H1 (cell line): ENCODE results near the gene SLC6A19. TPM values are rescaled to one million over a fixed set of nuclear protein-coding genes. Genes with fewer than 3 reads are reported as not detected.

Experiments
- CTCF ChIA-PET: fragments of 300-600 bp; sonication (Branson Sonifier 250); formaldehyde crosslinking; loops from one replicate; lab custom pipeline; 2021; ENCODE audit not compliant: partially characterized antibody; lab: Charles Lee
- POLR2A ChIA-PET: fragments of 300-600 bp; sonication (Branson Sonifier 250); formaldehyde crosslinking; loops from one replicate; lab custom pipeline; 2021; ENCODE audit warnings: inconsistent platforms; ENCODE audit not compliant: partially characterized antibody; lab: Charles Lee
- DNase-seq, 2 experiments: peaks; one replicate each; pipeline versions ENCODE4 v3.0.0 to v3.0.0-alpha.2; 2010 to 2022; ENCODE audit warnings: low spot score in 2 of 2, low read depth in 1 of 2, mixed read lengths in 1 of 2
- FAIRE-seq: peaks from 2 replicates; lab custom pipeline; 2011; peaks lifted over from hg19 to GRCh38; lab: Jason Lieb, UNC
- H2AFZ ChIP-seq: 2 replicates; pipeline ENCODE4 v1.8.1; 2012; ENCODE audit warnings: low read length, inconsistent platforms
- H2AK5ac ChIP-seq: 2 replicates; pipeline ENCODE4 v1.6.1; 2013; ENCODE audit warnings: low read depth, low read length
- H2BK120ac ChIP-seq: replicated peaks from 2 replicates; pipeline ENCODE3; 2013; ENCODE audit warnings: low read depth, low read length, inconsistent platforms
- H2BK12ac ChIP-seq: 2 replicates; pipeline ENCODE4 v1.6.1; 2013; ENCODE audit warnings: low read depth, low read length
- H2BK15ac ChIP-seq: 2 replicates; pipeline ENCODE4 v1.6.1; 2013; ENCODE audit warnings: low read length
- H2BK20ac ChIP-seq: 2 replicates; pipeline ENCODE4 v1.6.1; 2013; ENCODE audit warnings: low read length
- H2BK5ac ChIP-seq: 2 replicates; pipeline ENCODE4 v1.6.1; 2013; ENCODE audit warnings: low read depth, low read length
- H3K14ac ChIP-seq: 2 replicates; pipeline ENCODE4 v1.6.1; 2013; ENCODE audit warnings: inconsistent platforms; ENCODE audit not compliant: insufficient read length
- H3K18ac ChIP-seq: 2 replicates; pipeline ENCODE4 v1.6.1; 2013; ENCODE audit warnings: low read length; ENCODE audit errors: extremely low read depth
- H3K23ac ChIP-seq: 2 replicates; pipeline ENCODE4 v1.6.1; 2013; ENCODE audit warnings: inconsistent platforms; ENCODE audit not compliant: insufficient read length
- H3K23me2 ChIP-seq: 2 replicates; pipeline ENCODE4 v1.6.1; 2013; ENCODE audit warnings: low read depth, low read length
- H3K27ac ChIP-seq: 2 replicates; pipeline ENCODE4 v1.6.1; 2011; ENCODE audit warnings: low read depth, low read length, inconsistent platforms
- H3K27me3 ChIP-seq, 4 experiments: replicated peaks in 1 of 4; 1 replicate in 1 of 4; 2 replicates in 3 of 4; pipeline versions ENCODE4 v1.6.1 to v1.8.1; 2011 to 2013; ENCODE audit warnings: low read length in 3 of 4, mild to moderate bottlenecking in 3 of 4, inconsistent platforms in 2 of 4, mixed read lengths in 2 of 4, moderate library complexity in 1 of 4; ENCODE audit not compliant: control insufficient read depth in 3 of 4, insufficient read depth in 3 of 4; ENCODE audit errors: extremely low read depth in 1 of 4
- H3K36me3 ChIP-seq, 4 experiments: 2 replicates each; pipeline versions ENCODE4 v1.6.1 to v1.8.1; 2011 to 2013; ENCODE audit warnings: mild to moderate bottlenecking in 4 of 4, low read length in 3 of 4, moderate library complexity in 2 of 4, control low read depth in 1 of 4, inconsistent platforms in 1 of 4; ENCODE audit not compliant: insufficient read depth in 4 of 4, control insufficient read depth in 2 of 4
- H3K4ac ChIP-seq: replicated peaks from 2 replicates; pipeline ENCODE3; 2013; ENCODE audit warnings: low read length, low read depth, mixed read lengths, inconsistent platforms; ENCODE audit not compliant: insufficient read length
- H3K4me1 ChIP-seq, 4 experiments: replicated peaks in 1 of 4; 1 replicate in 1 of 4; 2 replicates in 3 of 4; pipeline versions ENCODE4 v1.6.1 to v1.8.1; 2011 to 2013; ENCODE audit warnings: low read length in 3 of 4, inconsistent platforms in 2 of 4, mixed read lengths in 1 of 4; ENCODE audit not compliant: insufficient read depth in 4 of 4, control insufficient read depth in 3 of 4
- H3K4me2 ChIP-seq, 2 experiments: 2 replicates each; pipeline versions ENCODE4 v1.6.1 to v1.8.1; 2011 to 2013; ENCODE audit warnings: low read depth in 2 of 2, low read length in 2 of 2, control low read depth in 1 of 2, inconsistent platforms in 1 of 2, mild to moderate bottlenecking in 1 of 2; ENCODE audit not compliant: insufficient read depth in 1 of 2
- H3K4me3 ChIP-seq, 4 experiments: fragments of 200-600, 300-600 bp in 1 of 4; sonication (generic), shearing (Covaris generic), sonication (Bioruptor Twin) in 1 of 4; 2 replicates each; pipeline versions ENCODE4 v1.5.1 to v1.8.1; 2011 to 2016; ENCODE audit warnings: low read length in 4 of 4, low read depth in 3 of 4, control low read depth in 2 of 4, inconsistent platforms in 2 of 4, mild to moderate bottlenecking in 2 of 4, mixed read lengths in 1 of 4, moderate library complexity in 1 of 4; ENCODE audit not compliant: insufficient read depth in 2 of 4; ENCODE audit errors: extremely low read depth in 1 of 4
- H3K56ac ChIP-seq: replicated peaks from 2 replicates; pipeline ENCODE3; 2013; ENCODE audit warnings: low read depth, mild to moderate bottlenecking, mixed read lengths, low read length, inconsistent platforms; ENCODE audit not compliant: insufficient read length
- H3K79me1 ChIP-seq: 2 replicates; pipeline ENCODE4 v1.6.1; 2013; ENCODE audit warnings: low read depth, low read length, control low read depth
- H3K79me2 ChIP-seq, 2 experiments: 2 replicates each; pipeline versions ENCODE4 v1.6.1 to v1.8.1; 2012 to 2013; ENCODE audit warnings: low read length in 2 of 2, mild to moderate bottlenecking in 2 of 2, inconsistent platforms in 1 of 2; ENCODE audit not compliant: insufficient read depth in 2 of 2, control insufficient read depth in 1 of 2
- H3K9ac ChIP-seq, 4 experiments: replicated peaks in 1 of 4; 1 replicate in 1 of 4; 2 replicates in 3 of 4; pipeline versions ENCODE4 v1.6.1 to v1.8.1; 2011 to 2013; ENCODE audit warnings: low read depth in 3 of 4, low read length in 3 of 4, control low read depth in 2 of 4, mild to moderate bottlenecking in 2 of 4, moderate library complexity in 2 of 4, inconsistent platforms in 1 of 4; ENCODE audit errors: extremely low read depth in 1 of 4
- H3K9me3 ChIP-seq, 2 experiments: 2 replicates each; pipeline versions ENCODE4 v1.6.1 to v1.8.1; 2012 to 2013; ENCODE audit warnings: mild to moderate bottlenecking in 2 of 2, moderate library complexity in 2 of 2, control low read depth in 1 of 2, inconsistent platforms in 1 of 2, low read depth in 1 of 2, low read length in 1 of 2, mixed read lengths in 1 of 2; ENCODE audit not compliant: insufficient read depth in 2 of 2
- H4K20me1 ChIP-seq, 2 experiments: replicated peaks in 1 of 2; 2 replicates each; pipeline versions ENCODE3 to v1.8.1; 2011 to 2013; ENCODE audit warnings: inconsistent platforms in 2 of 2, low read length in 2 of 2, mild to moderate bottlenecking in 1 of 2; ENCODE audit not compliant: insufficient read depth in 2 of 2, control insufficient read depth in 1 of 2
- H4K5ac ChIP-seq: 2 replicates; pipeline ENCODE4 v1.6.1; 2013; ENCODE audit warnings: low read length, low read depth, mixed read lengths, inconsistent platforms; ENCODE audit not compliant: insufficient read length
- H4K8ac ChIP-seq: 2 replicates; pipeline ENCODE4 v1.8.0; 2013; ENCODE audit warnings: mild to moderate bottlenecking, moderate library complexity, low read length, inconsistent platforms; ENCODE audit not compliant: insufficient read depth; ENCODE audit errors: extremely low read depth
- H4K91ac ChIP-seq: replicated peaks from 2 replicates; pipeline ENCODE3; 2013; ENCODE audit warnings: low read length, mixed read lengths, inconsistent platforms; ENCODE audit not compliant: insufficient read length
- CHD1 ChIP-seq: IDR thresholded peaks from 2 replicates; pipeline ENCODE4 v1.6.1; 2012; ENCODE audit warnings: low read depth, low read length, improper control_type of control experiment
- HDAC6 ChIP-seq: IDR thresholded peaks from one replicate; pipeline ENCODE4 v1.7.1; 2012; ENCODE audit warnings: low read depth, mild to moderate bottlenecking, inconsistent platforms, low read length, moderate library complexity
- WGBS, 2 experiments: shearing (Covaris generic) in 1 of 2; methylation state at CpG; one replicate each; pipeline versions ENCODE4 v1.1.6 to v1.1.7; 2013 to 2015; ENCODE audit warnings: low lambda C conversion rate in 2 of 2, mixed read lengths in 2 of 2, inconsistent platforms in 1 of 2, low coverage in 1 of 2, missing lambda C conversion rate in 1 of 2; ENCODE audit not compliant: insufficient replicate concordance in 2 of 2, insufficient coverage in 1 of 2, insufficient read length in 1 of 2; ENCODE audit errors: extremely low coverage in 1 of 2, missing lambda C conversion rate in 1 of 2; 5-methylcytosine and 5-hydroxymethylcytosine counted together
- polyA plus RNA-seq, 7 experiments: library from polyadenylated mRNA; depleted of rRNA in 3 of 7; stranded (reverse) in 5 of 7; unstranded in 2 of 7; fragments of >200 nt in 5 of 7; fragments of 200-250 nt in 2 of 7; gene quantifications; 1 replicate in 5 of 7; 2 replicates in 1 of 7; 4 replicates in 1 of 7; pipeline versions ENCODE4 v1.2.1 to v1.2.3, GENCODE V29; 2011 to 2013; ENCODE audit warnings: missing spikeins in 2 of 7, mixed read lengths in 2 of 7
- total RNA-seq: library from RNA; stranded (reverse); fragmentation: NEBNext Ultra II Directional; extraction: Animal tissue kit (Norgen Biotek cat#: 25700); gene quantifications from 2 replicates; pipeline ENCODE4 v1.2.1, GENCODE V29; 2021

The SLC6A19 gene
- total and polyA plus RNA-seq, 2 of the 8 experiments (the other 6 are each of a cell fraction or from before 2014, with no cell fraction given): 0.02 TPM; not detected in 1

GRCh38 chr5:1184163-1184470 is 17.3 kb upstream of the SLC6A19 start:
- Histone ChIP-seq H3K56ac (no peak overlapping the region), H4K91ac (no peak overlapping the region), H2AK5ac (no peak overlapping the region), H3K4me2 (no peak overlapping the region), H4K8ac (no peak overlapping the region), H3K27me3 (no peaks in the 10 kb centered on the region), H3K9ac (no peak overlapping the region), H3K79me1 (no peaks in the 10 kb centered on the region), H3K4ac (no peak overlapping the region), H2BK20ac (no peak overlapping the region), H4K5ac (no peak overlapping the region), H3K14ac (no peak overlapping the region), H3K23me2 (no peaks in the 10 kb centered on the region), H2BK5ac (no peak overlapping the region), H3K23ac (no peak overlapping the region), H3K27ac (no peak overlapping the region), H2AFZ (no peak overlapping the region), H3K36me3 (no peaks in the 10 kb centered on the region), H3K4me1 (peaks cover 0 to 3% (median 0%) of the 10 kb centered on the region in 4 experiments; a peak in 1 of 7 replicates), H4K20me1 (no peaks in the 10 kb centered on the region), H2BK120ac (no peak overlapping the region), H3K18ac (no peak overlapping the region), H2BK12ac (no peak overlapping the region), H3K79me2 (no peaks in the 10 kb centered on the region), H2BK15ac (no peak overlapping the region), H3K4me3 (no peak overlapping the region), H3K9me3 (peaks cover 0 to 3% of the 10 kb centered on the region in 2 experiments; a peak in 1 of 4 replicates)
- ChIA-PET CTCF (interaction anchor here (0.8 to 5.5 kb wide), 8 partner anchors 9 to 461 kb away, joined by 3 to 30 read pairs (median 5); partner anchors contain the start of gene SLC6A19), POLR2A (interaction anchor here (1.1 kb wide), 1 partner anchor 24 kb away, joined by 3 read pairs; no protein-coding TSS in a partner anchor)
- 93% methylated on average over 8 of the region's 8 CpGs; no CpG with 5 or more reads in 1 of the 2 experiments for WGBS, 2 experiments
- no peak for FAIRE-seq
- DNase-seq: no peak
- TF ChIP-seq HDAC6 (no peak), CHD1 (no peak)
